GM12878 (cell line): ENCODE data around the gene AIF1. TPM values are rescaled to one million over a fixed set of nuclear protein-coding genes. Genes with fewer than 3 reads are reported as not detected.

ENCODE experiments used
- BACH1 ChIP-seq: fragments of 450-650 bp; IDR thresholded peaks from 2 replicates; pipeline ENCODE4 v1.6.1; 2017; ENCODE audit warnings: mild to moderate bottlenecking, borderline replicate concordance
- BHLHE40 ChIP-seq, 2 experiments: fragments of 450-650 bp in 1 of 2; IDR thresholded peaks; 2 replicates each; pipeline ENCODE4 v1.6.1; 2011 to 2017; ENCODE audit warnings: low read depth in 2 of 2, borderline replicate concordance in 1 of 2, improper control_type of control experiment in 1 of 2, low read length in 1 of 2, mild to moderate bottlenecking in 1 of 2
- NRF1 ChIP-seq: conservative IDR thresholded peaks from 2 replicates; pipeline ENCODE4 v1.6.1; 2011; ENCODE audit warnings: mild to moderate bottlenecking, low read depth, low read length, improper control_type of control experiment
- PRDM15 ChIP-seq: fragments of 450-650 bp; formaldehyde crosslinking; IDR thresholded peaks from 2 replicates; pipeline ENCODE4 v1.4.0; 2020; ENCODE audit warnings: mild to moderate bottlenecking, moderate library complexity
- SKIL ChIP-seq: fragments of 450-650 bp; IDR thresholded peaks from 2 replicates; pipeline ENCODE4 v1.6.1; 2017; ENCODE audit warnings: mild to moderate bottlenecking, low read depth, inconsistent platforms; ENCODE audit not compliant: poor library complexity, severe bottlenecking
- SREBF1 ChIP-seq: IDR thresholded peaks from 2 replicates; pipeline ENCODE4 v1.6.1; 2012; ENCODE audit warnings: mild to moderate bottlenecking, low read length
- ZNF687 ChIP-seq: fragments of 450-650 bp; IDR thresholded peaks from 2 replicates; pipeline ENCODE4 v1.6.1; 2017; ENCODE audit warnings: mild to moderate bottlenecking, moderate library complexity
- polyA plus RNA-seq, 11 experiments: library from polyadenylated mRNA; depleted of rRNA in 4 of 11; unstranded in 6 of 11; stranded (reverse) in 5 of 11; fragments of >200 nt; fragmentation: Nextera tagmentation in 4 of 11; fragmentation: Illumina TruSeq in 1 of 11; extraction: Ambion mirVana in 4 of 11; extraction: Trizol in 1 of 11; gene quantifications; 1 replicate in 1 of 11; 2 replicates in 10 of 11; pipeline versions ENCODE4 v1.2.1 to v1.2.3, GENCODE V29; 2011 to 2016; ENCODE audit warnings: inconsistent platforms in 2 of 11, missing spikeins in 2 of 11, low read depth in 1 of 11
- total RNA-seq, 4 experiments: library from RNA; depleted of rRNA in 3 of 4; stranded (reverse); fragments of >200 nt in 3 of 4; fragmentation: Illumina TruSeq in 1 of 4; extraction: Trizol in 1 of 4; gene quantifications; 2 replicates each; pipeline versions ENCODE4 v1.2.1 to v1.2.3, GENCODE V29; 2013 to 2021

The AIF1 gene
- total and polyA plus RNA-seq, 10 of the 15 experiments (the other 5 are each of a cell fraction or from before 2014, with no cell fraction given) = 1.9 to 256 (median 134) TPM

- TF ChIP-seq PRDM15 (CRISPR knock-in tag) = no peak
- TF ChIP-seq ZNF687 = peak; percentile 71
- no peak for TF ChIP-seq SKIL
- TF ChIP-seq BHLHE40 (IDR thresholded peaks at IDR 0.05; ENCODE audit: borderline replicate concordance in 1 of 2, low read depth in 2 of 2, low read length in 1 of 2) = peak; percentile 66 to 76; a peak in 3 of 4 replicates
- TF ChIP-seq NRF1 = 0 out of 2 replicates have a peak, but pooled peaks have one; percentile 2
- TF ChIP-seq BACH1 = peak; percentile 92
- no peak for TF ChIP-seq SREBF1
Measured at GRCh38 chr6:31580807-31581433, 34.1 kb upstream of the AIF1 start (continued).
